ENCODE measurements around the gene CPSF4L.

Gene CPSF4L

DNA sequence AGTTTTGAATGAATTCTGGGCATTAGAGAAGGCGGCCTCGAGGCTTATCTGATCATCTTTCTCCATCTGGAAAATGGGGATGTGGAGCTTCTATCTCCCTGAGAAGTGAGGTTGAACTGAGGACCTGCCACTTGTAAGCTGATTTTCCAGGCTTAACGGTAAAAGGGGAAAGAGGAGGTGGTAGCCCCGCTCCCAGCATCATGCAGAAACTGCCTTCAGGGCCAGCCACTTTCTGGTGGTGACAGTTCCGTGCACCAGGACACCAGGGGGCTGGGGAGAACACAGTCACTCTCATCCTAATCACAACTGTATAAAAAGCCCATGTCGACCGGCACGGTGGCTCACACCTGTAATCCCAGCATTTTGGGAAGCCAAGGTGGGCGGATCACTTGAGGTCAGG, 20.9 kb upstream of the CPSF4L start (continued):
- TF ChIP-seq ZNF580 (tag by site-specific recombination; IDR thresholded peaks at IDR 0.05), result no peak
- no peak for TF ChIP-seq ZFP3 (tag by site-specific recombination; IDR thresholded peaks at IDR 0.05; ENCODE audit: low read depth)
- TF ChIP-seq, protein P1, sequence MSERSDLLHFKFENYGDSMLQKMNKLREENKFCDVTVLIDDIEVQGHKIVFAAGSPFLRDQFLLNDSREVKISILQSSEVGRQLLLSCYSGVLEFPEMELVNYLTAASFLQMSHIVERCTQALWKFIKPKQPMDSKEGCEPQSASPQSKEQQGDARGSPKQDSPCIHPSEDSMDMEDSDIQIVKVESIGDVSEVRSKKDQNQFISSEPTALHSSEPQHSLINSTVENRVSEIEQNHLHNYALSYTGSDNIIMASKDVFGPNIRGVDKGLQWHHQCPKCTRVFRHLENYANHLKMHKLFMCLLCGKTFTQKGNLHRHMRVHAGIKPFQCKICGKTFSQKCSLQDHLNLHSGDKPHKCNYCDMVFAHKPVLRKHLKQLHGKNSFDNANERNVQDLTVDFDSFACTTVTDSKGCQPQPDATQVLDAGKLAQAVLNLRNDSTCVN (tag by site-specific recombination; optimal IDR thresholded peaks at IDR 0.05), result no peak
- no peak for TF ChIP-seq BCL11B (tag by site-specific recombination; IDR thresholded peaks at IDR 0.05; ENCODE audit: low read depth)
- TF ChIP-seq ZBTB44 (tag by site-specific recombination; IDR thresholded peaks at IDR 0.05), result no peak
- TF ChIP-seq ZIC2 (tag by site-specific recombination; IDR thresholded peaks at IDR 0.05), result no peak

DNA sequence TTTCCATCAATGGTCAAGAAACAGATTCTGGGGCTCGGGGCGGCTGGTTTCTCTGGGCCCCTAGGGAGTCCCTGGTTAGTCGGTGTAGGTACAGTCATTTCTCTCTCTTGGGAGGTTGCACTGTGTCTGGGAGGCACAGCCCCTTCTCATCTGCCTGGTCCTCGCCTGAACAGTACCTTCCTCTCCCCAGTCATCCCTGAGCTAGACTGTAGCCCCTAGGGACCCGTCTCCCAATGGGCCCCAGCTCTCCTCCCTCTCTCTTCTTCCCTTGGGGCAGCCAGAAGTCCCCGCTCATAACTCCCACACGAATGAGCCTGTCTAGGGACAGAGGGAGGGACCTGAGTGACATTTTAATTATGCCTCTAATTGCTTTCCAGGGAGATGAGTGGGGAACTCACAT, 20.2 kb upstream of the CPSF4L start:
- POLR2A ChIA-PET, result interaction anchor here (0.7 to 0.8 kb wide), 2 partner anchors 22 to 31 kb away, joined by 3 read pairs; no protein-coding TSS in a partner anchor
- TF ChIP-seq KLF8 (tag by site-specific recombination; IDR thresholded peaks at IDR 0.05) (no peak), ZNF692 (tag by site-specific recombination; IDR thresholded peaks at IDR 0.05) (no peak), ZNF433 (tag by site-specific recombination; IDR thresholded peaks at IDR 0.05; ENCODE audit: low read depth) (no peak), ZNF214 (tag by site-specific recombination; IDR thresholded peaks at IDR 0.05; ENCODE audit: borderline replicate concordance) (no peak), SP7 (tag by site-specific recombination; IDR thresholded peaks at IDR 0.05) (0 out of 2 replicates have a peak, but pooled peaks have one; percentile 47), ZNF76 (tag by site-specific recombination; IDR thresholded peaks at IDR 0.05; ENCODE audit: borderline replicate concordance, low read depth) (no peak), ZNF354C (tag by site-specific recombination; IDR thresholded peaks at IDR 0.05; ENCODE audit: borderline replicate concordance, low read depth) (no peak), ZBTB8A (tag by site-specific recombination; IDR thresholded peaks at IDR 0.05) (no peak), MEIS1 (CRISPR knock-in tag; IDR thresholded peaks at IDR 0.05; ENCODE audit: borderline replicate concordance) (no peak), MYNN (tag by site-specific recombination; IDR thresholded peaks at IDR 0.05; ENCODE audit: borderline replicate concordance) (no peak), ZNF473 (tag by site-specific recombination; IDR thresholded peaks at IDR 0.05) (no peak), ZFP41 (tag by site-specific recombination; IDR thresholded peaks at IDR 0.05; ENCODE audit: borderline replicate concordance) (no peak), YY1 (tag by site-specific recombination; IDR thresholded peaks at IDR 0.05) (no peak), SETDB1 (IDR thresholded peaks at IDR 0.05; ENCODE audit: insufficient read length, low read length) (no peak), ZNF660 (tag by site-specific recombination; IDR thresholded peaks at IDR 0.05) (no peak), ZNF23 (tag by site-specific recombination; IDR thresholded peaks at IDR 0.05; ENCODE audit: borderline replicate concordance) (no peak), ZNF600 (tag by site-specific recombination; IDR thresholded peaks at IDR 0.05) (no peak), ZNF777 (tag by site-specific recombination; IDR thresholded peaks at IDR 0.05; ENCODE audit: borderline replicate concordance) (no peak), ZFP37 (tag by site-specific recombination; IDR thresholded peaks at IDR 0.05) (no peak), ZNF114 (tag by site-specific recombination; IDR thresholded peaks at IDR 0.05) (no peak), ZNF211 (tag by site-specific recombination; IDR thresholded peaks at IDR 0.05; ENCODE audit: low read depth) (no peak), TRIM28 (IDR thresholded peaks at IDR 0.05; ENCODE audit: borderline replicate concordance, low read length) (no peak)
- TF ChIP-seq, protein P2, sequence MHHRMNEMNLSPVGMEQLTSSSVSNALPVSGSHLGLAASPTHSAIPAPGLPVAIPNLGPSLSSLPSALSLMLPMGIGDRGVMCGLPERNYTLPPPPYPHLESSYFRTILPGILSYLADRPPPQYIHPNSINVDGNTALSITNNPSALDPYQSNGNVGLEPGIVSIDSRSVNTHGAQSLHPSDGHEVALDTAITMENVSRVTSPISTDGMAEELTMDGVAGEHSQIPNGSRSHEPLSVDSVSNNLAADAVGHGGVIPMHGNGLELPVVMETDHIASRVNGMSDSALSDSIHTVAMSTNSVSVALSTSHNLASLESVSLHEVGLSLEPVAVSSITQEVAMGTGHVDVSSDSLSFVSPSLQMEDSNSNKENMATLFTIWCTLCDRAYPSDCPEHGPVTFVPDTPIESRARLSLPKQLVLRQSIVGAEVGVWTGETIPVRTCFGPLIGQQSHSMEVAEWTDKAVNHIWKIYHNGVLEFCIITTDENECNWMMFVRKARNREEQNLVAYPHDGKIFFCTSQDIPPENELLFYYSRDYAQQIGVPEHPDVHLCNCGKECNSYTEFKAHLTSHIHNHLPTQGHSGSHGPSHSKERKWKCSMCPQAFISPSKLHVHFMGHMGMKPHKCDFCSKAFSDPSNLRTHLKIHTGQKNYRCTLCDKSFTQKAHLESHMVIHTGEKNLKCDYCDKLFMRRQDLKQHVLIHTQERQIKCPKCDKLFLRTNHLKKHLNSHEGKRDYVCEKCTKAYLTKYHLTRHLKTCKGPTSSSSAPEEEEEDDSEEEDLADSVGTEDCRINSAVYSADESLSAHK (tag by site-specific recombination; IDR thresholded peaks at IDR 0.05), result no peak
- TF ChIP-seq, protein P3, sequence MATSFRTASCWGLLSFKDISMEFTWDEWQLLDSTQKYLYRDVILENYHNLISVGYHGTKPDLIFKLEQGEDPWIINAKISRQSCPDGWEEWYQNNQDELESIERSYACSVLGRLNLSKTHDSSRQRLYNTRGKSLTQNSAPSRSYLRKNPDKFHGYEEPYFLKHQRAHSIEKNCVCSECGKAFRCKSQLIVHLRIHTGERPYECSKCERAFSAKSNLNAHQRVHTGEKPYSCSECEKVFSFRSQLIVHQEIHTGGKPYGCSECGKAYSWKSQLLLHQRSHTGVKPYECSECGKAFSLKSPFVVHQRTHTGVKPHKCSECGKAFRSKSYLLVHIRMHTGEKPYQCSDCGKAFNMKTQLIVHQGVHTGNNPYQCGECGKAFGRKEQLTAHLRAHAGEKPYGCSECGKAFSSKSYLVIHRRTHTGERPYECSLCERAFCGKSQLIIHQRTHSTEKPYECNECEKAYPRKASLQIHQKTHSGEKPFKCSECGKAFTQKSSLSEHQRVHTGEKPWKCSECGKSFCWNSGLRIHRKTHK (tag by site-specific recombination; IDR thresholded peaks at IDR 0.05), result no peak

More for the DNA sequence above, 20.2 kb upstream of the CPSF4L start:
- Histone ChIP-seq H3K4me1 (ENCODE audit: control insufficient read depth, insufficient read depth, low read length) (peaks cover 20% of the 10 kb centered on the region), H3K36me3 (ENCODE audit: control insufficient read depth in 2 of 2, insufficient read depth in 1 of 2, low read length in 2 of 2) (peaks cover 0 to 22% of the 10 kb centered on the region in 2 experiments; a peak in 1 of 3 replicates), H3K27ac (ENCODE audit: extremely low read depth, low read depth, low read length) (no peak overlapping the region), H3K4me3 (ENCODE audit: low read depth, low read length) (no peak overlapping the region), H3K9me3 (ENCODE audit: control insufficient read depth, insufficient read depth, low read depth, low read length) (no peaks in the 10 kb centered on the region)
- CTCF ChIA-PET, result interaction anchor here (0.8 to 4.9 kb wide), 4 partner anchors 9 to 87 kb away, joined by 3 to 19 read pairs (median 4); no protein-coding TSS in a partner anchor
